ENCODE measurements around the gene ANKRD26.

- no peak for TF ChIP-seq EP300 (IDR thresholded peaks at IDR 0.05)
- TF ChIP-seq, protein P1, sequence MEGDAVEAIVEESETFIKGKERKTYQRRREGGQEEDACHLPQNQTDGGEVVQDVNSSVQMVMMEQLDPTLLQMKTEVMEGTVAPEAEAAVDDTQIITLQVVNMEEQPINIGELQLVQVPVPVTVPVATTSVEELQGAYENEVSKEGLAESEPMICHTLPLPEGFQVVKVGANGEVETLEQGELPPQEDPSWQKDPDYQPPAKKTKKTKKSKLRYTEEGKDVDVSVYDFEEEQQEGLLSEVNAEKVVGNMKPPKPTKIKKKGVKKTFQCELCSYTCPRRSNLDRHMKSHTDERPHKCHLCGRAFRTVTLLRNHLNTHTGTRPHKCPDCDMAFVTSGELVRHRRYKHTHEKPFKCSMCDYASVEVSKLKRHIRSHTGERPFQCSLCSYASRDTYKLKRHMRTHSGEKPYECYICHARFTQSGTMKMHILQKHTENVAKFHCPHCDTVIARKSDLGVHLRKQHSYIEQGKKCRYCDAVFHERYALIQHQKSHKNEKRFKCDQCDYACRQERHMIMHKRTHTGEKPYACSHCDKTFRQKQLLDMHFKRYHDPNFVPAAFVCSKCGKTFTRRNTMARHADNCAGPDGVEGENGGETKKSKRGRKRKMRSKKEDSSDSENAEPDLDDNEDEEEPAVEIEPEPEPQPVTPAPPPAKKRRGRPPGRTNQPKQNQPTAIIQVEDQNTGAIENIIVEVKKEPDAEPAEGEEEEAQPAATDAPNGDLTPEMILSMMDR (IDR thresholded peaks at IDR 0.05), result no peak
These were observed 45.6 kb upstream of the ANKRD26 start for GRCh38 chr10:27145937-27146336.
